Measurements from ENCODE around the gene CHTF8.
"Not testable (repeated sequence)": the region's sequence is repeated elsewhere in the genome, so short reads cannot be mapped to it uniquely, and the experiment has no call there.

Gene CHTF8, protein sequence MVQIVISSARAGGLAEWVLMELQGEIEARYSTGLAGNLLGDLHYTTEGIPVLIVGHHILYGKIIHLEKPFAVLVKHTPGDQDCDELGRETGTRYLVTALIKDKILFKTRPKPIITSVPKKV

DNA sequence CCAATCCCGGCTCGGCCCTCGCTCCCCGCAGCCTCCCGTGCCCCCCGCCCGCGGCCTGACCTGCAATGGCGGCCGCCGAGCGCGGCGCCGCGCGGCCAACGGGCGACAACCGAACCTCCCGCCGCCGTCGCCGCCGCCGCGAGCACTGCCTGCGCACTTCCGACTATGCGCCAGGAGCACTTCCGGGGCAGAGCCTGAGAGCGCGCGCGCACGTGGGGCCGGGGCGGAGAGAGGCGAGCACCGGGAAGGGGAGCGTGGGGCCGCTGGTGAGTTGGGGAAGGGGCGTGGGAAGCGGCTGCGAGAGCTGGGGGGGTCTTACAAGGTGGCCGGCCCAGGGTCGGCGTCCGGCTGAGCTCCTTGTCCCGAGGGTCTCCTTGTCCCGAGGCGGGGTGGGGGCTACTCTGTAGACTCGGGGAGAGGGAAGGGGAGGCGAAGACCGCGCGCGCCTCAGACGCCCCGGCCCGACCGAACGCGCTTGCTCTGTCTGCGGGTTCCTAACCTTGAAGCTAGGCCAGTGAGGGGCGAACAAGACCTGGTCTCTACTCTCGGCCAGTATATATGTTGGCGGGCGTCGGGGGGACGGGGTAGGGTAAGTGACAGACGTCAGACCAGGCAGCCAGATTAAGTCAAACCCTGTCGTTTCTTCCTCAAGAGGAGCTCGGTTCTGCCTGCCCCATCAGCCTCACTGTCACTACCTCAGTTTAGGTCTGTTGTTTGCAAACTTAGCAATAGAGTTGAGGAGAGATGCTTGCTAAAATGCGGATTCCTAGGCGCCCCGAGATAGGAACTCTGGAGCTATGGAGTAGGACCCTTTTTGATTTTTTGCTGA, at the start of gene CHTF8, which contains the start of gene UTP4:
Gene CHTF8, minus strand, starts transcription at position 165 of the 829 bp plus-strand sequence. CDS start 11,130 bp downstream, outside the sequence.
Gene UTP4, plus strand, starts transcription at position 226 of the 829 bp plus-strand sequence. CDS start 811 bp downstream, outside the sequence.
- peak; percentile 5 for DNase-seq

DNA sequence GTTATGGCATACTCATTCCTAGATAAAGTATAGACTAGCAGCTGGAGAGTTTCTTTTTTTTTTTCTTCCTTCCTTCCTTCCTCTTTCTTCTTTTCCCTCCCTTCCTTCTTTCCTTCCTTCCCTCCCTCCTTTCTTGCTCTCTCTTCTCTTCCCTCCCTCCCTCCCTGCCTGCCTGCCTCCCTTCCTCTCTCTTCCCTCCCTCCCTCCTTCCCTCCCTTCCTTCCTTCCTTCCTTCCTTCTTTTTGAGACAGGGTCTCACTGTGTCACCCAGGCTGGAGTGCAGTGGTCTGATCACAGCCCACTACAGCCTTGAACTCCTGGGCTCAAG, 47.6 kb upstream of the CHTF8 start:
- no peak for DNase-seq

DNA sequence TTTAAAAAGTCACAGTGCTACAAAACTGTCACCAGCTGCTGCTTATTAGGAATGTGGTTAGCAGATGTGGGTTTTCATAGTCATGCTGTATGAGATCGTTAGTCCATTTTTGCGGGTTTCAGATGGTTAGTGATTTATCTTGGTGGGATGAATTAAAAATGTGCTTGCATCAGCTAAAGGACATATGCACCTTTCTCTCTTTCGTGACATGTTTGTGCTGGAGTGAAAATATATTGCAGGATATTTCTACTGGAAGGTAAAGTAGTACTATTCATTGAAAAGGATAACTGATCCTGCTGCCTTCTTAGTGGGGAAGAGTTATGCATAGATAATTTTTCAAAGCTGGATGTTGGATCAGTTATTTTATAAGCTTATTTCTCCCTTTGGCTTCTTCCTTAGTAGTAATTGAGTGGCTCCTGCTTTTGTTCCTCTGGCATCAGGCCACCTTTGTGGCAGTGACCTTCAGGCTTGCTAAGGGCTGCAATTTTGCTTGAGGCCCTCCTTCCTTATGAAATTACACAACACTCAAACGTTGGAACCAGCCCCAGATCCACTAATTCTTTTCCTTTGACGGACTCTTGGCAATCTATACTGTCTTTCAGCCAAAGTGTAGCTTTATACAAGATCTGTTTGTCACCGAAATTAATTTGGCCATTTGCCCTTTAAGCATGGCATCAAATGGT, 47.1 kb upstream of the CHTF8 start:
- DNase-seq = peak; percentile 82

DNA sequence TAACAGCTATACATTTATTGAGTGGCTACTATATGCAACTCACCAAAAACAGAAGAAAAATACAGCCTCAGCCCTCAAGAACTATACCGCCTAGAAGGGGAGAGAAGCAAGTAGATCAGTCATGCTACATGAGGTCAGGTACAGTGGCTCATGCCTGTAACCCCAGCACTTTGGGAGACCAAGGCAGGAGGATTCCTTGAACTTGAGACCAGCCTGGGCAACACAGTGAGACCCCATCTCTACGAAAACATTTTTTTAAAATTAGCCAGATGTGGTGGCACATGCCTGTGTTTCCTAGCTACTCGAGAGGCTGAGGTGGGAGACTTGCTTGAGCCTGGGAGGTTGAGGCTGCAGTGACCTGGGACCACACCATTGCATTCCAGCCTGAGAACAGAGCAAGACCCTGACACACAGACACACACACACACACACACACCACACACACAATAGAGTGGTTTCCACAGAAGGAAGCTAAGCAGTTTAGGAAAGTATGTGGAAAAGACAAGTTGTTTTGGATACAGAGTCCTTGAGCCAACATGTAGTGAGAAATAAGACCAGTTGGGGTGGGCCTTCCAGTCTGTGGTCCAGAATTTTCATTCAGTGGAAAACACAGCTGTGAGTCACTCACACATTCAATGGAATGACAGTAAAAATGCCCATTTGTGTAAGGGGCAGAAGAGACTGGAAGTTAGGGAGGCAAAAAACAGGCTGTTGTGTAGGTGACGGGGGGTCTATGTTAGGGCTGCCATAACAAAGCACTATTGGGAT, 43.8 kb upstream of the CHTF8 start:
- no peak for DNase-seq

DNA sequence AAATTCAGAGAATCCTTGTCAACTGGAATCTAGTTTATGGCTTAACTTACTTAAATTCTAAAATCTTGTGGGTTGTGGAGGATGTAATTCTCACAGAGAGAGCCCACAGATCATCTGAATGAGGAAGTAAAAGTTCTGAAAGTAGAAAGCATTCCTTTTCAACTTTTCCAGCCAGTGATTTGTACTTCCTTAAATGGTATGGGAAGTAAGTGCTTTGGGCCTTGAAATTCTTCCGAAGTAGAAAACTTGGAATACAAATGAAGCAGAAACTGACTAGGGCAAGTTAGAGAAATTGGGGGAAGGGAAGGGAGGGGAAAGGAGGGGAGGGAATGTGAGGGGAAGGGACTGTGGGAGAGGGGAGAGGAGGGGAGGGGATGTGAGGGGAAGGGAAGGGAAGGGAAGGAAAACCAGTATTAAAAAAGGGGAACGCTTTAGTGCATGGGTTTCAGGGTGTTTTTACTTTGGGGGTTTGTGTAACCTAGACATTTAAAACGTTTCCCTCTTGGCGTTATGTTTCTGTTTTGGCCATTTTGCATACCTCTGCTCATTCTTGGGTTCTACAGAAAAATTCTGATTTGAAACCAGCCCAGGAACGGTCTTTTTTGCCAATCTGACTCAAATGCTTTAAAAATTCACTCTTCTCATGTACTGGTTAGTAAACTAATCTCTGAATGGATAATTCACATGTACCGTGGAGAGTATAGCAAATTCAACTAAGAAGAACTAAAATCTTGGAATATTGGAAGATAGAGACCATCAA, 39.1 kb upstream of the CHTF8 start:
- no peak for DNase-seq

DNA sequence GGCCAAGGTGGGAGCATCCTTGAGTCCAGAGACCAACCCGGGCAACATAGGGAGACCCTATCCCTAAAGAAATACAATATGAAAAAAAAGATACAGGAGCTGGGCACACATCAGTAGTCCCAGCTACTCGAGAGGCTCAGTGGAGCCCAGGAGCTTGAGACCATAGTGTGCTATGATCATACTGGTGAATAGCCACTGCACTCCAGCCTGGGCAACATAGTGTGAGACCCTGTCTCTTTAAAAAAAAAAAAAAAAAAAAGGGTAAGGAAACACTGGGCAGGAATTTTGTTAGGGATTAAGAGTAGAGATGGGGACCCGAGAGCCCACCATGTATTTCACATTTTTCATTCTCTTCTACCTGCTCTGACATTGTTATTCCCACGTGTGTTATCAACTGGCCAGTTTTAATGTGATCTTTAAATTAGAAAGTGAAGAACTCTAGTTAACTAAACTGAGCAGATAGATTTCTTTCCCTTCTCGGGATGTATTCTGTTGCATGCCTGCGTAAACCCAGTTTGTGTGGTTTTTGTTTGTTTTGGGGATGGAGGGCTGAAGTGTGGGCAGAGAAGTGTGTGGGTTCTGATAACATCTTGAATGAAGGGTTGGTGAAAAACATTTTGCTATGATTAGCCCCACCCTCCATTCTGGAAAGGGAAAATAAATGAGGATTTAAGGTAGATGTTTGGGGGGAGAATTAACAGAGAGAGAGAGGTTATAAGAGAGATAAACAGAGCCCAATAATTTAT, 37.4 kb upstream of the CHTF8 start:
- DNase-seq = no peak

DNA sequence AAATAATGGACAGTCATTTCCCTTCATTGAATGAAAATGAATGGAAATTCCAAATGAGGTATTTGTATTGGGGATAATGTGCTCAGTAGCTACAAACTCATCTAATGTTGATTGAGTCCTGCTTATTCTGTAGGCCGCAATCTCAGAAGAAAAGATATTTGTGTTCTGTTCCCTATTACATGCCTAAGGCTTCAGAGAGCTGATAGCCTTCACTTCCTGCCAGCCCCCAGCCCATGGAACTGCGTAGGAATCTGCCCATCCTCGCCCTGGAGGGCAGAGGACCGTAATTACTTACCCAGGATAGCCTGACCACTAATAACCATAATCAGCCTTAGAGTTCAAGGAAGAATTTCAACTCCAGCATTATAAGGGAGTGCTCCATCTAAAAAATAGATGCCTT, 36.7 kb upstream of the CHTF8 start:
- DNase-seq = no peak

DNA sequence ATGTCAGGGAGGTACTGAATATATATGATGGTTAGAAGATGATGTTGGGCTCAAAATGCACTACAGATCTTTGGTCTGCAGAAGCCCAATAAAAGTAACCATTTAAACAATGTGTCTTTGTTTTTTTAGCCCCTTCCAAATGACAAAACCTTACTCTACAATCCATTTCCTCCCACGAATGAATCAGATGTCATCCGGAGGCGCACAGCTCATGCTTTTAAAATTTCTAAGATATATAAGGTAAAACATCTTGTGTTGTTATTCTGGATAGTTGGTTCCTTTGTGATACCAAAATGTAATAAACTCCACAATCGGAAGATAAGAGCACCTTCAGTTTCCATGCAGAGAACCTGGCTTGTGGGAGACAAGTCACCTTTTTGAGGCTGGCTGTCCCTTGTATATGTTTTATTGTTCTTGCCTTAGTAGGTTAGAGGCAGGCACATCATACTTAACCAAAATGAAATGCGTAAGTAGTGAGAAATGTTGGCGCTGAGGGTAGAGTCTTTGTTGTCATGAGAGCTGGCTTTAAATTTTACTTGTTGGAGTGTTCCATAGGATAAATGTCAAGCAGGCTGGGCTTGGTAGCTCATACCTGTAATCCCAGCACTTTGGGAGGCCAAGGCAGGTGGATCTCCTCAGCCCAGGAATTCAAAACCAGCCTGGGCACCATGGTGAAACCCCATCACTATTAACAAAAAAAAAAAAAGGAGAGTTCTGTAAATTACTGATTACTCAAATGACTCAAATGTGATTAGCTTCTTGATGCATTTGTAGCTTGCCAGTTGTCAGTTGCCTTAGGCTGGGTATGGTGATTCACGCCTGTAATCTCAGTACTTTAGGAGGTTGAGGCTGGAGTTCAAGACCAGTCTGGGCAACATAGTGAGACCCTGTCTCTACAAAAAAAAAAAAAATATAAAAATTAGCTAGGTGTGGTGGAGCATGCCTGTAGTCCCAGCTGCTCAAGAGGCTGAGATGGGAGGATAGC, 34.9 kb upstream of the CHTF8 start:
- no peak for DNase-seq

DNA sequence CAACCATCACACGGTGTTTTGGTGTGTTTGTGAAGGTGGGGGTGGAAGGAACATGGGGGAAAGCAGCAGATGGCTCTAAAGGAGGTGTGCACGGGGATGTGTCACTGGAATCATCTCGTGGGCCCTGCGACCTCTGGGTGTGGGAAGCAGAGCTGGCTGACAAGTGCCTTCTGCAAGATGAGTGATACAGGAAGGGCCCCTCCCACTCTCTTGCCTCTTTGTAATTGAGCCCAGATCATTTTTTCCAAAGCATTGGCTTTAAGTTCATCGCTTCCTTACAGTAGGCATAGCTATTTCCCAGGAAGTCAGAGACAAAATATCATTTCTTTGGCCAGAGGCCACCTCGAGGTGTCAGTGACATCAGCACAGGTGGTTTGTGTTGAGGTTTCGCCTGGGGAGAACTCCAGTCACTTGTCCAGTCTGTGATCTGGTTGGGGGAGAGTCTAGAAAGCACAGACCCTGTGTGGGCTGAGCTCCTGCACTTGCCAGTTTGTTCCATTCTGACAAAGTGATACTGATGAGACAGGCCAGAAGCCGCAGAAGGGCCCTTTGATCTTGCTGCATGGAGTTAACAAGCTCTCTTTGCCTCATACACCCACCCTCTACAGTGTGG, 33.9 kb upstream of the CHTF8 start:
- no peak for DNase-seq

DNA sequence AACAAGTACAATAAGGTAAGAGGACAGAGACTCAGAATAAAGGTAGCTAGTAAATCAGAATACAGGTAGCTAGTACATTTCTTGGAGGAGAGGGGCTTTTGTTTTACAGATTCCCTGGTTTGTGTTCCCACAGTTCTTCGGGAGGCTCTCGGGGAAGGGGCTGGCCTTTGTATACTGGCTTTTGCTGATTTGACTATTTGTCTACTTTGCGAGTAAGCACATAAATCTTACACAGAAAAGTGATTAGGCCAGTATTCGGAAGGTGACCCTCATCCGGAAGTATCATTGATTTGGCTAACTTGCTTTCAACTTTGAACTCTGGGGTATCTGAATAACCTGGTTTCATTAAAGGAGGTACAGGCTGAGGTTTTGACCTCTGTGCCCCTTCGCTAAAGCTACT, 33.2 kb upstream of the CHTF8 start:
- DNase-seq = no peak

DNA sequence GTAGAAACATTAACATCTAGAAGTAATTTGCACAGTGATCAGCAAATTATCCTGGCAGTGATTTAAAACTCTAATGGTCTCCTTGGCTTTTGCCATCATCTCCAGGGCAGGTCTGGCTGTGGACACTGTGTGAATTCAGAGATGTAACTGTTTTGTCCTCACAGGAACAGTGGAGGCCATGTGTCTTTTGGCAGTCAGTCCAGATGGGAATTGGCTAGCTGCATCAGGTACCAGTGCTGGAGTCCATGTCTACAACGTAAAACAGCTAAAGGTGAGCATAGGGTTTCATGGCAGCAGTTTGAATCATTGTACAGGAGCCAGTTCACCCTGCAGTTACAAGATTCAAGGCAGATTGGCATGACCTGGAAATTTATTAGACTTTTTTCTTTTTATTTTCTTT, 27.8 kb upstream of the CHTF8 start:
- no peak for DNase-seq

DNA sequence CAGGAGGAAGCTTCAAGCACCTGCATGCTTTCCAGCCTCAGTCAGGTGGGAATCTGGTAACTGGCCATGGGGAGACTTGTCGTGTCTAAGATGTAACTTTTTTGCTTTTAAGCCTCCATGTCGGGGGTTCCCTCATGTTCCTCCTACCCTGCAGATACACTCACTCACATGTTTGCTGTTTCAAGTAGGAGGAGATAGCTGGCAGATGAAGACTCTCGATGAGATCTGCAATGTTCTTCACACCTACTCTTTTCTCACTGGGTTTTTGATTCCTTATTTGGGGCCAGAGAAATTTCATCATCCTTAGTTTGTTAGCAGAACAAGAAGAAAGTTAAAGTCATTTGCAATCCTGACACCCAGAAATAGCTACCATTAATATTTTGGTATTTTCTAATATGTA, 24.8 kb upstream of the CHTF8 start:
- DNase-seq = no peak

DNA sequence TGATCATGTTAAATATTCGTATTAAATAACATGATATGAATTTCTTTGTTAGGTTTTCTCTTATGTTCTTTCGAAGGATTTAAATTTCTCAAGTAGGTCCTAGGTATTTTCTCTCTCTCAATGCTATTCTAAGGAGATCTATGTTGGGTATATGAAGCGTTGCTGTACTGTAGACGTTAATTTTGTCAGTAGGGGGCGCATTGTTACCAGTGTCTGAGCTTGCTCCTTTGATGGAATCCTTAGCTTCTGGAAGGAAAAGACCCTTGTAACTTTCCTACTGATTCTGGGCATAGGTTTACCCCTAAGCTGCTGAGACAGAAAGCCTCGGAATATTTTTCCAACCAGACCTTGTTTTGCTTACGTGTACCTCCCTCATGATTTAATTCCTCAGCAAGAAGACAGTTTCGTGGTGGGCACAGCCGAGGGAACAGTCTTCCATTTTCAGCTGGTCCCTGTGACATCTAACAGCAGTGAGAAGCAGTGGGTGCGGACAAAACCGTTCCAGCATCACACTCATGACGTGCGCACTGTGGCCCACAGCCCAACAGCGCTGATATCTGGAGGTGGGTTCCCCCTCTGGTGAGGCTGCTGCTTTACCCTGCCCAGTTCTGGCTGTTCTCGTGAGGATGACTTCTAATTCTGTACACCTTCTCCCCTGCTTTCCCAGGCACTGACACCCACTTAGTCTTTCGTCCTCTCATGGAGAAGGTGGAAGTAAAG, 17.9 kb upstream of the CHTF8 start:
- DNase-seq = peak; percentile 25

DNA sequence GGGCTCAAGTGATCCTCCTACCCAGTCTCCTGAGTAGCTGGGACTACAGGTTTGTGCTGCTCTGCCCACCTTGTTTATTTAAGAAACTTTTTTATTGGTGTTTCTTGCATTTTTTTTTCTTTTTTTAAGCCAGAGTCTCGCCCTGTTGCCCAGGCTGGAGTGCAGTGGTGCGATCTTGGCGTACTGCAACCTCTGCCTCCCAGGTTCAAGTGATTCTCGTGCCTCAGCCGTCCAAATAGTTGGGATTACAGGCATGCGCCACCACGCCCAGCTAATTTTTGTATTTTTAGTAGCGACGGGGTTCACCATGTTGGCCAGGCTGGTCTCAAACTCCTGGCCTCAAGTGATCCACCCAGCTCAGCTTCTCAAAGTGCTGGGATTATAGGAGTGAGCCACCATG, 17.2 kb upstream of the CHTF8 start:
- DNase-seq = not testable (repeated sequence)

DNA sequence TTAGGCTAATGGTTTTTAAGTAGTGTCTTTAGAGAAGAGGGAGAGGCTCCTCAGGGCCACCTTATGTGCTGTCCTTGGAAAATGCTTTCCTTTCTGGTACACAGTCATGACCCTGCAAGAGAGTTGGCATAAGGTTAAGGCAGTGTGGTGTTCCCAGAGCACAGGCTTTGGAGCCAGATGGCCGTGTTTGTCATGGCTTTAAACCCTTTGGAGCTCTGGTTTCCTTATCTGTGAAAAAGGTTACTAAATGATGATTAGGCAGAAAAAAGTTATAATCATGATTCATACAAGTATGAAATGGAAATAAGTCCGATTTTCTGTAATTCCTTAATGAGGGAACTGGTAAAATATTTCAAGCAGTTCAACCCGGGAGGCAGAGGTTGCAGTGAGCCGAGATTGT, 13.3 kb upstream of the CHTF8 start:
- DNase-seq = no peak

DNA sequence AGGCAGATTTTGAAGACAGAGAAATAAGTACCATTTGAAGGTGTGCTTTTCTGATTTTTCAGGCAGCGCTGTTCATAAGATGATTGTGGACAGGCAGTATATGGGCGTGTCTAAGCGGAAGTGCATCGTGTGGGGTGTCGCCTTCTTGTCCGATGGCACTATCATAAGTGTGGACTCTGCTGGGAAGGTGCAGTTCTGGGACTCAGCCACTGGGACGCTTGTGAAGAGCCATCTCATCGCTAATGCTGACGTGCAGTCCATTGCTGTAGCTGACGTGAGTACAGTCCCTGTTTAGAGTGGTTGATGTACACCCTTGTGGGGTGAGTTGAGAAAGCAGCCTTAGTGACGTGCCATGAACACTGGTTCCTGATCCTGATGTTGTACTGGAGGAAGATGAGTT, 10.7 kb upstream of the CHTF8 start:
- DNase-seq = no peak

DNA sequence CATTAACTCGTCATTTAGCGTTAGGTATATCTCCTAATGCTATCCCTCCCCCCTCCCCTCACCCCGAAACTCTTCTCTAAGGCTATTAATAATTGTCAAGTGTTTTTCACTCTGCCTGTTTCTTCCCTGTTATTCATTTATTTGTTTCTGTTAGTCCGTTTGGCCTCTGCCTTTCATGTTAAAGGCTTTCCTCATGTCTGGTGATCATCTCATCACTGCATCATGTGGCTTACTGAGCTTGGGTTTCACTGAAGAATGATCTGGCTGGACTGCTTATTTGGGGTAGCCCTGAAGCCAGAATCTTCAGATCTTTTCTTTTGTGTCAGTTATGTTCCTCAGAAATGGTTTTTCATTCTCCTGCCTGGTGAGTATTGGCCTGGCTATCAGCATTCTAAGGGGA, 9.5 kb upstream of the CHTF8 start:
- no peak for DNase-seq

DNA sequence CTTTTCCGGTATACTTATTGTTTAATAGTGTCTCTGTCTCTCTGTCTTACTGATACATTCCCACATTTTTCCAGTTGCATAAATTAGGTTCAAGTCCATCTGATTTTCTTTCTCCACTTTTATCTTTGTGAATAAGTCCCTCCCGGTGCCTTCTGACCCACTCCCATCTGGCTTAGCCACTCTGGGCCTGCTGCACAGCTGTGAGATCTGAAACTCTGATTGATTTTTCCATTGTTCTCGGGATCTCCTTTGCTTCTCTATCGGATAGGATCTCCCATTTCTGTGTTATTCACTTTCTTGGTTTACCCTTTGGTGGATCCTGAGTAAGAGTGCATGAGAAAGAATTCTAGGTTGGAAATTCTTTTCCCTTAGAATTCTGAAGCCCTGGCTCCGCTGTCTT, 8.6 kb upstream of the CHTF8 start:
- DNase-seq = no peak

DNA sequence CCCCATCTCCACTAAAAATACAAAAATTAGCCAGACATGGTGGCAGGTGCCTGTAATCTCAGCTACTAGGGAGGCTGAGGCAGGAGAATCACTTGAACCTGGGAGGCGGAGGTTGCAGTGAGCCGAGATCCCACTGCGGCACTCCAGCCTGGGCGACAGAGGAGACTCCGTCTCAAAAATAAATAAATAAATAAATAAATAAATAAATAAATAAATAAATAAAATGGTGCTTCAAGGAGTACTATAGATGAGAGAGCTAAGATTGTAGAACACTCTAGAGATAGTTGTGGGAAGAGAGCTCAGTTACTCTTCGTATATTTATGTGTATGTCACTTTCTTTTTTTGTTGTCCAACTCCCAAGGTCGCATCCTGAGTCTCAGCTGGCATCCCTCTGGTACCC, 7.1 kb upstream of the CHTF8 start:
- not testable (repeated sequence) for DNase-seq

Data from DMS79 treated with DMSO at 0.1 percent for 48 hours (cell line).